Posterior vena cava (tissue), 2 donors: ENCODE measurements around the gene SEMA4C. TPM values are rescaled to one million over a fixed set of nuclear protein-coding genes. Genes with fewer than 3 reads are reported as not detected.

Source experiments
- DNase-seq: peaks from one replicate; pipeline ENCODE4 v3.0.0-alpha.2; 2020; ENCODE audit warnings: low spot score
- intact Hi-C, 2 donors: fragments of 100-400 bp; cut with DNase I; formaldehyde crosslinking; loops; one replicate each; pipeline versions ENCODE4 v1.14.1 to v1.14.2; 2022 to 2023
- total RNA-seq, 2 donors: library from RNA; stranded (reverse); fragmentation: NEBNext Ultra II Directional; extraction: Animal tissue kit (Norgen Biotek cat#: 25700); gene quantifications; one replicate each; pipeline ENCODE4 v1.2.1, GENCODE V29; 2021
- donor health status: DM: yes; HTN: yes; CAD: no.
- donor health status: DM: yes; HTN: yes; CAD: no.

The SEMA4C gene
- total RNA-seq, 2 donors from 2014 or later, result 35.0 to 41.6 TPM

GRCh38 chr2:96835830-96836229, 34.0 kb downstream of the SEMA4C start:
- DNase-seq, result no peak
- intact Hi-C loops, result no loop called here

- intact Hi-C loops, result no loop called here
- peak; percentile 91 for DNase-seq
Observed at GRCh38 chr2:96832754-96833507, 36.9 kb downstream of the SEMA4C start.

- DNase-seq, result no peak
- intact Hi-C loops, result no loop called here
Observed at GRCh38 chr2:96832408-96832753, 37.5 kb downstream of the SEMA4C start.

- no peak for DNase-seq
- intact Hi-C loops, result no loop called here
Observed at GRCh38 chr2:96831679-96832078, 38.2 kb downstream of the SEMA4C start.

GRCh38 chr2:96830044-96830562, 39.8 kb downstream of the SEMA4C start:
- intact Hi-C loops, result no loop called here
- DNase-seq, result no peak

GRCh38 chr2:96828874-96829273, 41.0 kb downstream of the SEMA4C start:
- intact Hi-C loops, result no loop called here
- DNase-seq, result peak; percentile 79

- intact Hi-C loops, result no loop called here
- peak; percentile 76 for DNase-seq
Observed at GRCh38 chr2:96828436-96828835, 41.4 kb downstream of the SEMA4C start.

GRCh38 chr2:96826546-96827278, 43.2 kb downstream of the SEMA4C start:
- intact Hi-C loops, result no loop called here
- DNase-seq, result peak; percentile 71

- peak; percentile 71 for DNase-seq
- intact Hi-C loops, result no loop called here
Observed at GRCh38 chr2:96825057-96825456, 44.8 kb downstream of the SEMA4C start.

- intact Hi-C loops, result no loop called here
- no peak for DNase-seq
Observed at GRCh38 chr2:96824079-96824870, 45.6 kb downstream of the SEMA4C start.

- intact Hi-C loops, result no loop called here
- no peak for DNase-seq
Observed at GRCh38 chr2:96823198-96823597, 46.7 kb downstream of the SEMA4C start.

- DNase-seq, result no peak
- intact Hi-C loops, result no loop called here
Observed at GRCh38 chr2:96822786-96823185, 47.1 kb downstream of the SEMA4C start.

- intact Hi-C loops, result no loop called here
- DNase-seq, result no peak
Observed at GRCh38 chr2:96821113-96821675, 48.7 kb downstream of the SEMA4C start.

GRCh38 chr2:96819876-96820511, 49.9 kb downstream of the SEMA4C start:
- no peak for DNase-seq
- intact Hi-C loops, result no loop called here

GRCh38 chr2:96819128-96819875, 50.6 kb downstream of the SEMA4C start:
- no peak for DNase-seq
- intact Hi-C loops, result no loop called here

- intact Hi-C loops, result no loop called here
- DNase-seq, result no peak
Observed at GRCh38 chr2:96817882-96818281, 52.0 kb downstream of the SEMA4C start.

GRCh38 chr2:96816836-96817702, 52.8 kb downstream of the SEMA4C start:
- intact Hi-C loops, result no loop called here
- no peak for DNase-seq
